Activated CD4-positive, CD25-positive, alpha-beta regulatory T cell treated with anti-CD3 and anti-CD28 coated beads, Interleukin-2, amount 50 U/mL, for 24 hours (primary cell): ENCODE data around the gene PLA2G2F.
A peak's percentile ranks its signal among the peaks of the same experiment; 100 is the strongest.
"Not testable (repeated sequence)": the region's sequence is repeated elsewhere in the genome, so short reads cannot be mapped to it uniquely, and the experiment has no call there.

Experiments
- ATAC-seq, 2 donors: fragments of 150-1000 bp; cut with Tn5 transposase; one replicate each; pipeline ENCODE4 v1.10.0; 2021; ENCODE audit warnings: mild to moderate bottlenecking in 1 of 2, moderate library complexity in 1 of 2

PLA2G2F gene

DNA sequence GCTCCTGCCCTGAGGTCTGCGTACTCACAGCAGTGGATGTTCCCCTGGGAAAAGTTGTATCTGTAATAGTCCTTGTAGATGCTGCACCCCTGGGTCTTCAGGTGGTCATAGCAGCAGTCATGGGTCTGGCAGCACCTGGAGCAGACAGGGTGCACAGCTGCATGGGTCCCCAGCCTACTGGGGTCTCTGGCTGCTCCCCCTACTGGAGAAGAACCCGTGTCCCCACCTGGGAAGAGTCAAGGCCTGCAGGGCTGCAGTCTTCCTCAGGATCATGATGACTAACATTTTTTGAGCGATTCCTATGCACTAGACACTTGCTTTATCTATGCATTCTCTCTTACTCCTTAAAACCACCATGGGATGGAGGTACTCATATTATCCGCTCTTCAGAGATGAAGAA lies 23.6 kb upstream of the PLA2G2F start:
- ATAC-seq: no peak

DNA sequence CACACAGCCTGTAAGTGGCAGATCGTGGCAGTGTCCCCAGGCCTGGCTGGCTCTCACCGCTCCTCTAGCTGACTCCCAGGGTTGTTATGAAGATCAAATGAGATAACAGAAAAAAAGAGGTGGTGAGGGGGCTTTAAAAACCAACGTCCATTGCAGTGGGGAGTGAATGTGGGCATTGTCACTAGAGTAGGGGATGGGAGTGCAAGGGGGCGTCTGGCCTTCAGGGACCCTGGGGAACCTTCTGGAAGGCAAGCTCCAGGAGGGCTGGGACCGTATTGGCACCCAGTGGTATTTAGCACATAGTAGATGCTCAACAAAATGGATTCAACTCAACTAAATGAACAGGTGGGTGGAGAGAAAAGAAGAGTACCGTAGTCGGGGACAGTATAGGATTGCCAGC lies 23.2 kb upstream of the PLA2G2F start:
- ATAC-seq: no peak

- no peak for ATAC-seq
Observed at GRCh38 chr1:20117236-20117635, 21.9 kb upstream of the PLA2G2F start.

GRCh38 chr1:20119347-20119746 lies 19.8 kb upstream of the PLA2G2F start, which contains the start of gene PLA2G2D:
TSS of gene PLA2G2D (minus strand) at chr1:20119536. CDS start at chr1:20119498, 38 bp downstream.
- ATAC-seq: no peak

- ATAC-seq: no peak
Observed at GRCh38 chr1:20120796-20121195, 18.3 kb upstream of the PLA2G2F start.

- no peak for ATAC-seq
Observed at GRCh38 chr1:20123722-20124455, 15.2 kb upstream of the PLA2G2F start.

DNA sequence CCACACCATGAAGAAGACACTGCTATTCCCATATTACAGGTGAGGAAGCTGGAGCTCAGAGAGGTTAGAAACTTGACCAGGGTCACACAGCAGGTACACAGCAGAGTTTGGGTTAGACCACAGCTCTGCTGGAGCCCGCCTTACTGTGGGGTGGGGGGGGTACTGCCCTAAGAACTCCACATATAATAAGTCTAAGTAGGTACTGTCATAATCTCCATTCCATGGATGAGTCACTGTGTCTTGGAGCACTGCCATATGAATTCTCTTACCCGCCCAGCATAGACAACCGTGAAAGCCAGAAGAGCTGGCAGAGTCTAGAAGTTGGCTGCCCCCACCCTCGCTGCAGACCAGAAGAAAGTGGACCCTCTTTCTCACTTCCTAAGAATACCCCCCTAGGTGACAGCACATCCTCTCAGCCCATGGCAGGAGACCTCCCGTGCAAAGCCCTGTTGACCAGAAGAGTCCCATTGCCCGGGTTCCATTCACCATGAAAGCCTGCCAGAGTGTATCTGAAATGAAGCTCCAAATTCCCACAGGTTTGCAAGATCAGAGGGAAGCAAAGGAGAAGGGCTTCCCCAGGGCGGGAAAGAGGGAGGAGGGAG lies 14.6 kb upstream of the PLA2G2F start:
- peak in 1 of 2 donors; percentile 33 for ATAC-seq

DNA sequence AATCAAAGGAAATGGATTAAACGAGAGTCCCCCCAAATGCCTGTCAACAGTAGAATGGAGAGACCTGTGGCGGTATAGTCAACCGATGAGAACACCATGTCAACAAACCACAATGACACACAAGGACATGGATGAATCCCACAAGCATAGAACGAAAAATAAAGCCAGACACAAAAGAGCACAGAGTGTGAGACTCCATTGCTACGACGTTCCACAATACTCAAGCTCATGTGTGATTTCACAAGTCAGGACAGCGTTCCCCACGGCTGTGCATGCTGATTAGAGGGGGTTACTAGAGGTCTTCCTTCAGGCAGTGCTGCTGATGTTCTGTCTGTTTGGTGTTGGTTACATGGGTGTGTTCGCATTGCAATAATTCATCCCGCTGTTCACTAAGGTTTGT lies 14.0 kb upstream of the PLA2G2F start:
- ATAC-seq: no peak

DNA sequence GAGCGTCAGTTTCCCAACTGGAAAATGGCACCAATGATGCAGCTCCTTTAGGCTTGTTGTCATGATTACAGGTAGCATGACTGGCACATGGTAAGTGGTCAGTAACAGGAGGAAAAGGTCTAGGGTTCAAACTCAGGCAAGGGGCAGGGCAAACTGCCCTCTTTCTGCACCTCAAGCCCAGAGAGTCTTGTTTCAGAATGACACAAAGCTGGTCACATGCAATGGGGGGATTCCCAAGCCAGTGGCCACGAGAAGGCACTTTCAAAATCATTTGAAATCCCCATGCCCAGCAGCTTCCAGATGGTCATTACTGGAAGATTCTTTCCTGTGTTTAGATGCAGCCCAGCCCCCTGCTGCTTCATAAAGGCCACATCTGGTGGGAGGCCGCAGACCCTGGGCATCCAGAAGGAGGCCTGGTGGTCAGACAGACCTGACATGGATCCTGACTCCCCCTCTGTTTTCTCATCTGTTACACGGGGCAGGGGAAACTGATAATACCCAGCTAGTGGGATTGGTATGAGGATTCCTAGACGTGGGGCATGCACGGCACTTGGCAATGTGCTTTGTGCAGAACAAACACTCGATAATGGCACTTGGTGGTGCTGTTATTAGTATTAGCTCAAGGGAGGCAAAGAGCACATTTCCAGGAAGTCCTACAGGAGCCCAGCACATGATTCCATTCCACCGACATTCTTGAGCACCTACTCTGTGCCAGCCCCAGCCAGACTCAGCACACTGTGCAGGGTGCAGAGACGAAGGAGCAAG lies 12.9 kb upstream of the PLA2G2F start:
- no peak for ATAC-seq

GRCh38 chr1:20126806-20127440 lies 12.2 kb upstream of the PLA2G2F start:
- no peak for ATAC-seq

DNA sequence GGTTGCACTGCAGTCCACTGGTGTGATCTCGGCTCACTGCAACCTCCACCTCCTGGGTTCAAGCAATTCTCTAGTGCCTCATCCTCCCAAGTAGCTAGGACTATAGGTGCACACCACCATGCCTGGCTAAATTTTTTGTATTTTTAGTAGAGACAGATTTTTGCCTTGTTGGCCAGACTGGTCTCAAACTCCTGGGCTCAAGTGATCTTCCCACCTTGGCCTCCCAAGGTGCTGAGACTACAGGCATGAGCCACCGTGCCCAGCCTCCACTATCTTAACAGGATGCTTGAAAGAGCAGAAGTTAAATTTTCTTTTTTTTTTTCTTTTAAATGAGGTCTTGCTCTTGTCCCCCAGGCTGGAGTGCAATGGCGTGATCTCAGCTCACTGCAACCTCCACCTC lies 8.6 kb upstream of the PLA2G2F start:
- not testable (repeated sequence) for ATAC-seq

DNA sequence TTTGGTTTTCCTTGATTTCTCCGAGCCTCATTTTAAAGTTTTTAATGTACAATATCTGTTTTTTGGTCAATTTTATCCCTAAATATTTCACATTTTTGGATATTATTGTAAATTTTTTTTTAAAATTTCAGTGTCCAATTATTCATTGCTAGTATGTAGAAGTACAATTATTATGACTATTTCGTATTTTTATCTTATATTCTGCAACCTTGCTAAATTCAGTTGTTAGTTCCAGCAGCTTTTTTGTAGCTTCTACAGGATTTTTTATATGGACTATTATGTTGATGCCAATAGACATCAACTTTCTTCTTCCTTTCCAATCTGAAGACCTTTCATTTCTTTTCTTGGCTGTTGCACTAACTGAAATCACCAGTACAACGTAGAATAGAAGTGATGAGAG lies 4.1 kb upstream of the PLA2G2F start:
- ATAC-seq: no peak

GRCh38 chr1:20136249-20136648 lies 2.9 kb upstream of the PLA2G2F start:
- no peak for ATAC-seq

DNA sequence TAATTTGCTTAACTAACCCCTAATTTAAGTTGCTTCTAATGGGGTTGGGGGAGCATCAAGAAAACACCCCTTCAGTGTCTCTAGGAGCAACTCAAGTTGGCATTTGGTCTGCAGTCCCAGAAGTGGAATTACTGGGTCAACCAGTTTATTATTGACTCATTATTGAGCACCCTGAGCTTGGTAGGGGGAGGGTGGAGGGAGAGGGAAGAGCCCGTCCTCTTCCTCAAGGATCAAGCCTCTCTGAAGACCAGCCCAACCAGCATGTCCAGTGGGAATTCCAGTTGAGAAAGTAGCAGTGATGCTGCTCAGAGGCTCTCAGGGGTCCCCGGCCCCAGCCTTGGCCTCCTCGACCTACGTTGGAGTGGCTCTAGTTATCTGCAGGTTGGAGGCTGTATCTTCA lies 2.1 kb upstream of the PLA2G2F start:
- ATAC-seq: no peak

- ATAC-seq: no peak
Observed at GRCh38 chr1:20137604-20138003, 1.5 kb upstream of the PLA2G2F start.

DNA sequence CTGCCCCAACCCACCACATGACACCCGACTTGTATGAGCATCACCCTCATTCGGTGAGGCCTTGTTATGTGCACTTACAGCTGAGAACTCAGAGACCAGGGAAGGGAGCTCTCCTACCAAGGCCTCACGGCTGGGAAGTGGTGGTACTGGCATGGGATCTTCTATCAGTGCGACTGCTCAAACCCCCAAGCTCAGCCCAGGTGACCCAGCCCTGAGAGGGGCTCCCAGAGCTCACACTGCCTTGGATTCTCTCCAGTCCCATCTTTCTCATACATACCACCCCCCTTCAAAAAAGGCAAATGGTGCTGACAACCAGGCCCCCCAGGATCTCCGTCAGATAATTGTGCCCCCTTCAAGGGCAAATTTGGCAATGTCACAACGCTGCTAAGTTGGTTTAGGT lies 777 bp upstream of the PLA2G2F start:
- no peak for ATAC-seq

GRCh38 chr1:20139776-20140612 lies 871 bp downstream of the PLA2G2F start:
- no peak for ATAC-seq

DNA sequence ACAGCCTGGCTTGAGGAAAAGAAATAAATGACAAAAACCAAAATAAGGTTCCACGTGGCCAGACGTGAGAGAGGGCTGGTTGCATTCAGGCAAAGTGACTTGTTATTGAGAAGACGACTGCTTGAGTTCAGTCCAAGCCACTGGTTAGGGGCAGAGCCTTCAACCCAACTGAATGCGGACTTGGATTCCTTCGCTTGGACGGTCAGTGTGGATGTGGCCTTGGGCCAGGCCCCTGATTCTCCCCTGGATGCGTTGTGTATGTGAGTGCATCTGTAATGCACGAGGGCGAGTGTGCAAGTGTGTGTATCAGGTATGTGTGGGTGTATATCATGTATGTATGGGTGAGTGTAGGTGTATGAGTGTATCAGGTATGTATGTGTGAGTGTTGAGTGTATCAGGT lies 1.9 kb downstream of the PLA2G2F start:
- ATAC-seq: no peak

GRCh38 chr1:20141466-20141865 lies 2.3 kb downstream of the PLA2G2F start:
- no peak for ATAC-seq

GRCh38 chr1:20142001-20142710 lies 3.0 kb downstream of the PLA2G2F start:
- ATAC-seq: no peak

DNA sequence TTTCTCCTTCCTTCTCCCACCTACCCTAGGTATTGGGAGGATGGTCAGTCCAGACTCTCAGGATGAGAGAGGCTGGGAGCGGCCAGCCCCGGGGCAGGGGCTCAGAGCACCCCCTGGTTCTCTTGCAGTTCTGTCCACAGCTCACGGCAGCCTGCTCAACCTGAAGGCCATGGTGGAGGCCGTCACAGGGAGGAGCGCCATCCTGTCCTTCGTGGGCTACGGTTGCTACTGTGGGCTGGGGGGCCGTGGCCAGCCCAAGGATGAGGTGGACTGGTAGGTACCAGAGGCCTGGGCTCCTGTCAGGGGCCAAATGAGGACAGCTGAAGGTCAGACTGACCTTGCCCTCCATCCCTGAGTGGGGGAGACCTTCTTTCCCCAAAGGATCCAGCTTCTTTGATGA lies 4.2 kb downstream of the PLA2G2F start:
- ATAC-seq: no peak
